HL-60 (cell line): ENCODE results near the gene MSH3.

Experiments used
- CTCF ChIP-seq: IDR thresholded peaks from one replicate; pipeline ENCODE4 v1.5.1; 2011; ENCODE audit warnings: low read length, control low read depth, inconsistent platforms; ENCODE audit not compliant: insufficient read depth
- GABPA ChIP-seq: IDR thresholded peaks from 2 replicates; pipeline ENCODE4 v1.6.1; 2012; ENCODE audit warnings: low read depth
- REST ChIP-seq: IDR thresholded peaks from 2 replicates; pipeline ENCODE4 v1.6.1; 2012; ENCODE audit warnings: low read depth; ENCODE audit not compliant: insufficient replicate concordance

DNA sequence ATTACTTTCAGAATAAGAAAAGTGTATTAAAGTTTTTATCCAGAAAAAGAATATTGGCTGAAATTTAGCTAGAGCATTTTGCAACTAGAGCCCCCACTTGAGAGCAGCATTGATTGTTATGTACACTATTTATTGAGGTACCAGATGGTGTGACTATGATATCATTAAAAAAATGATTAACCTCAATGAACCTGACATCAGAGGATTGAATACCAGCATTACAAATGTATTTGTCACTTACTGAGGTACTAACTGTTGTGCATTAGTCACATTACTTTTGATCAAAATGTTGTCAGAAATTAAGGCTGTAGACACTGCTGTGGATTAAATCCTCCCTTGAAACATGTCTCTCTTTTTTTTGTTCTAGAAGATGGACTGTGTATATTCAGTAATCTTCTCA, 128.2 kb downstream of the MSH3 start:
- no peak for TF ChIP-seq CTCF
- no peak for TF ChIP-seq REST
- no peak for TF ChIP-seq GABPA
